Measurements from ENCODE around the gene TSHZ2.

- TF ChIP-seq POLR2AphosphoS5 (IDR thresholded peaks at IDR 0.05): peak in 1 of 4 donors; percentile 17
- no peak for TF ChIP-seq POLR2A (IDR thresholded peaks at IDR 0.05)
- TF ChIP-seq CTCF (IDR thresholded peaks at IDR 0.05): no peak
- no peak for TF ChIP-seq EP300 (IDR thresholded peaks at IDR 0.05)
Measured at GRCh38 chr20:53274365-53274764, 302.2 kb downstream of the TSHZ2 start.
